ENCODE data around the gene B3GAT1. TPM values are rescaled to one million over a fixed set of nuclear protein-coding genes. Genes with fewer than 3 reads are reported as not detected.
A peak's percentile ranks its signal among the peaks of the same experiment; 100 is the strongest.

The B3GAT1 gene
- total RNA-seq, 1 donor from 2014 or later, result 3.5 TPM

- Mint-ChIP-seq H3K4me1 (ENCODE audit: unreplicated experiment) (no peaks in the 10 kb centered on the region), H3K36me3 (peaks cover 4% of the 10 kb centered on the region), H3K27ac (no peak overlapping the region), H3K9me3 (no peaks in the 10 kb centered on the region), H3K4me3 (no peak overlapping the region), H3K27me3 (no peaks in the 10 kb centered on the region)
- no peak for TF ChIP-seq CTCF (conservative IDR thresholded peaks at IDR 0.05)
- DNase-seq (ENCODE audit: extremely low spot score, unreplicated experiment), result no peak
These were observed 59.9 kb downstream of the B3GAT1 start for GRCh38 chr11:134352111-134352510.

- no peak for DNase-seq (ENCODE audit: extremely low spot score, unreplicated experiment)
- TF ChIP-seq CTCF (conservative IDR thresholded peaks at IDR 0.05), result no peak
- H3K36me3 Mint-ChIP-seq, result peaks cover 4% of the 10 kb centered on the region
- no peak overlapping the region for H3K27ac Mint-ChIP-seq
- no peak overlapping the region for H3K4me3 Mint-ChIP-seq
- no peaks in the 10 kb centered on the region for H3K9me3 Mint-ChIP-seq
- H3K27me3 Mint-ChIP-seq, result no peaks in the 10 kb centered on the region
- H3K4me1 Mint-ChIP-seq (ENCODE audit: unreplicated experiment), result no peaks in the 10 kb centered on the region
These were observed 61.7 kb downstream of the B3GAT1 start for GRCh38 chr11:134350381-134350780.

- Mint-ChIP-seq H3K27me3 (no peaks in the 10 kb centered on the region), H3K4me1 (ENCODE audit: unreplicated experiment) (no peaks in the 10 kb centered on the region), H3K4me3 (no peak overlapping the region), H3K27ac (no peak overlapping the region), H3K9me3 (no peaks in the 10 kb centered on the region), H3K36me3 (peaks cover 4% of the 10 kb centered on the region)
- TF ChIP-seq CTCF (conservative IDR thresholded peaks at IDR 0.05), result no peak
- DNase-seq (ENCODE audit: extremely low spot score, unreplicated experiment), result no peak
These were observed 62.2 kb downstream of the B3GAT1 start for GRCh38 chr11:134349802-134350355.

- TF ChIP-seq CTCF (conservative IDR thresholded peaks at IDR 0.05), result no peak
- H3K4me3 Mint-ChIP-seq, result no peak overlapping the region
- no peak for DNase-seq (ENCODE audit: extremely low spot score, unreplicated experiment)
- H3K36me3 Mint-ChIP-seq, result peaks cover 4% of the 10 kb centered on the region
- no peak overlapping the region for H3K27ac Mint-ChIP-seq
- no peaks in the 10 kb centered on the region for H3K4me1 Mint-ChIP-seq (ENCODE audit: unreplicated experiment)
- no peaks in the 10 kb centered on the region for H3K27me3 Mint-ChIP-seq
- no peaks in the 10 kb centered on the region for H3K9me3 Mint-ChIP-seq
These were observed 62.8 kb downstream of the B3GAT1 start for GRCh38 chr11:134349109-134349801.

- DNase-seq (ENCODE audit: extremely low spot score, unreplicated experiment), result peak; percentile 31
- no peaks in the 10 kb centered on the region for H3K27me3 Mint-ChIP-seq
- no peaks in the 10 kb centered on the region for H3K36me3 Mint-ChIP-seq
- no peak for TF ChIP-seq CTCF (conservative IDR thresholded peaks at IDR 0.05)
- no peak overlapping the region for H3K4me3 Mint-ChIP-seq
- no peaks in the 10 kb centered on the region for H3K9me3 Mint-ChIP-seq
- H3K4me1 Mint-ChIP-seq (ENCODE audit: unreplicated experiment), result no peaks in the 10 kb centered on the region
- no peak overlapping the region for H3K27ac Mint-ChIP-seq
These were observed 64.6 kb downstream of the B3GAT1 start for GRCh38 chr11:134347441-134347840.

Data from type B pancreatic cell (in vitro differentiated cells).